ENCODE results near the gene HSPB6.

- TF ChIP-seq CTCF (IDR thresholded peaks at IDR 0.05; ENCODE audit: borderline replicate concordance, extremely low read depth, low read length, poor library complexity, severe bottlenecking) (no peak), EZH2 (IDR thresholded peaks at IDR 0.05; ENCODE audit: borderline replicate concordance, low read depth, low read length, severe bottlenecking) (no peak)
Observed at GRCh38 chr19:35756377-35757230, at the start of gene HSPB6.

All from DND-41 (cell line).